NCI-H2081 treated with DMSO at 0.1 percent for 48 hours (cell line): ENCODE data around the gene HERPUD1.
"Not testable (repeated sequence)": the region's sequence is repeated elsewhere in the genome, so short reads cannot be mapped to it uniquely, and the experiment has no call there.

Experiments used
- DNase-seq: peaks from one replicate; lab custom pipeline; 2025; lab: John Stamatoyannopoulos, UW

Gene HERPUD1, protein sequence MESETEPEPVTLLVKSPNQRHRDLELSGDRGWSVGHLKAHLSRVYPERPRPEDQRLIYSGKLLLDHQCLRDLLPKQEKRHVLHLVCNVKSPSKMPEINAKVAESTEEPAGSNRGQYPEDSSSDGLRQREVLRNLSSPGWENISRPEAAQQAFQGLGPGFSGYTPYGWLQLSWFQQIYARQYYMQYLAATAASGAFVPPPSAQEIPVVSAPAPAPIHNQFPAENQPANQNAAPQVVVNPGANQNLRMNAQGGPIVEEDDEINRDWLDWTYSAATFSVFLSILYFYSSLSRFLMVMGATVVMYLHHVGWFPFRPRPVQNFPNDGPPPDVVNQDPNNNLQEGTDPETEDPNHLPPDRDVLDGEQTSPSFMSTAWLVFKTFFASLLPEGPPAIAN

DNA sequence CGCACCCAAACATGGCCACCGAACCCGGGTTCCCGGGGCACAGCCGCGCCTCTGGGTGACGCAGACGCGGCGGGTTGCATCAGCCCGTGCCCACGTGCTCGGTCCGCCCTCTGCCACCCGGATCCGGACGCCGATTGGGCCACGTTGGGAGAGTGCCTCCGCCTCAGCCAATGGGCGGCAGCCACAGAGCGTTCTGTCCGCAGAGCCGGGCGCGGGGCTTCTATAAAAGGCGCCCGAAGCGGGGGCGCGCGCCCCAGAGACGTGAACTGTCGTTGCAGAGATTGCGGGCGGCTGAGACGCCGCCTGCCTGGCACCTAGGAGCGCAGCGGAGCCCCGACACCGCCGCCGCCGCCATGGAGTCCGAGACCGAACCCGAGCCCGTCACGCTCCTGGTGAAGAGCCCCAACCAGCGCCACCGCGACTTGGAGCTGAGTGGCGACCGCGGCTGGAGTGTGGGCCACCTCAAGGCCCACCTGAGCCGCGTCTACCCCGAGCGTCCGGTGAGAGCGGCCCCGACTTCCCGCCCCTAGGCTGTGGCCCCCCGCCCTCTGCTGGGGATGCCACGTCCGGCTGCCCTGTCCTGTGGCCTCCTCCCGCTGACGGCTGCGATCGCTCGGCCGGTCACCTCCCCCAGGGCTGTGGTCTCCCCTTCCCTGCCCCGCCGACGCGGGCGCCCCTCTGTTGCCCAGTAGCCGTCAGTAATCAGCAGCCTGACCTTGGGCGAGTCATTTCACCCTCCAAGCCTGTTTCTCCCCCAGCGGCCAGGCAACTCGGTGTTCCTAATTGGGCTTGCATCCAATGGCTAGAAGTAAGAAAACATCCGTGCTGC is at the start of gene HERPUD1:
HERPUD1 (plus strand) TSS at position 251 of the 829 bp plus-strand sequence; CDS start at position 354, 103 bp downstream.
- peak; percentile 80 for DNase-seq

GRCh38 chr16:56883586-56883985 is 48.4 kb upstream of the HERPUD1 start:
- no peak for DNase-seq

DNA sequence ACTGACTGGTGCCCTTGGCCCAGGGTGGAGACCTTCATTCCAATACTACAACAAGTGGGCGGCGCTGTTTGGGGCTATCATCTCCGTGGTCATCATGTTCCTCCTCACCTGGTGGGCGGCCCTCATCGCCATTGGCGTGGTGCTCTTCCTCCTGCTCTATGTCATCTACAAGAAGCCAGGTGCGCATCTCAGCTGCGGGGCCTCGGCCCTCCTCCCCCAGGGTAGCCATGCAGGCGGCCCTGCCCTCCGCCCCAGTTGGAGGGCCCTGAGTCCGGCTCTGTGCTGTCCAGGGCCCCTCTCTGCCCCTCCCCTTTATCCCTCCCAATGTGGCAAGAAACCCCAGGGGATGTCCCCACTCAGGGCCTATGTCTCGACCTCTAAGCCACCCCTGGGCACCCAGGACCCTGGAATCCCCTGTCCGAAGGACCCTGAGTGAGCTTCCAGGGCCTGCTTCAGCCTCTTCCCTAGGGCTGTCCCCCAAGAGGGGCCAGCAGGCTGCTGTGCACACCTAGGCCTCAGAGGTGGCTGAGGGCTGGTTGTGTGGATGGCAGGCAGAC is 47.8 kb upstream of the HERPUD1 start:
- DNase-seq = no peak

GRCh38 chr16:56884929-56885328 is 47.0 kb upstream of the HERPUD1 start:
- DNase-seq = not testable (repeated sequence)

GRCh38 chr16:56885446-56886162 is 46.3 kb upstream of the HERPUD1 start:
- no peak for DNase-seq

- no peak for DNase-seq
These were observed 45.6 kb upstream of the HERPUD1 start for GRCh38 chr16:56886296-56886695.

GRCh38 chr16:56886826-56887225 is 45.1 kb upstream of the HERPUD1 start:
- DNase-seq = no peak

GRCh38 chr16:56888806-56889205 is 43.1 kb upstream of the HERPUD1 start:
- DNase-seq = no peak

GRCh38 chr16:56889206-56889605 is 42.7 kb upstream of the HERPUD1 start:
- no peak for DNase-seq

GRCh38 chr16:56891685-56892084 is 40.3 kb upstream of the HERPUD1 start:
- DNase-seq = no peak

- no peak for DNase-seq
These were observed 39.2 kb upstream of the HERPUD1 start for GRCh38 chr16:56892705-56893104.

DNA sequence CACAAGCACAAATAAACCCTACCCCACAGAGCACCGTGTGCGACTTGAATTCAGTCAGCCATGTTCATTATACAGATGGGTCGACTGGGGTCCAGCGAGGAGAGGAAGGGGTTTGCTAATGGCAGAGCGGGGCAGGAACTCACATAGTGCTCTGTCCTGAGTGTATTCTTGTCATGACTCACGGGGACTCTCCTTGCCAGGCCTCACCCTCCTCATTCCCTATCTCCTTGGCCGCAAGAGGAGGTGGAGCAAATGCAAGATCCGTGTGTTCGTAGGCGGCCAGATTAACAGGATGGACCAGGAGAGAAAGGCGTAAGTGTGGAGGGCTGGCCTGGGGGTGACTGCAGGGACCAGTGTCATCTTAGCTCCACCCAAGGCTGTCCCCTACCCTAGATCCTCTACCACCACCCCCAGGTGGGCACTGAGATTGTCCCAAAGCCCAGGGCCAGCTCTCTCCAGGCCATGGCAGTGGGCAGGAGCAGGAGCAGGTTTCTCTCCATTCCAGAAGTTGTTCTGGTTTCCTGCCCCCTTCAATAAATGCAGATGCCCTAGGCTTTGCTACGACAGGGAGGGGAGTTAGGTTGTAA is 37.5 kb upstream of the HERPUD1 start:
- DNase-seq = no peak

- no peak for DNase-seq
These were observed 36.1 kb upstream of the HERPUD1 start for GRCh38 chr16:56895813-56896212.

DNA sequence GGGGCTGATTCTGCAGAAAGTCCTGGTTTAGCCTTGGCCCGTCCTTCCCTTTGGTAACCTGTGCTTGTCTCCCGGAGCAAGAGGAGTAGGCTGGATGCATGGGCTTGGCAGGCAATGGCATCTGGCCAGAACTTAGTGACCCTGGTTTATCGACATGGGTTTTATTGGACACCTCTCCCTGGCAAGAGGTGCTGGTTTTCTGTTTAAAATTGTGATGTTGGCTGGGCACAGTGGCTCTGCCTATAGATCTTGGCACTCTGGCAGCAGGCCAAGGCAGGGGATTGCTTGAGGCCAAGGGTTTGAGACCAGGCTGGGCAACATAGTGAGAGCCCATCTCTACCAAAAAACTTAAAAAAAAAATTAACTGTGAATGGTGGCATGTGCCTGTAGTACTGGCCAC is 35.7 kb upstream of the HERPUD1 start:
- no peak for DNase-seq

DNA sequence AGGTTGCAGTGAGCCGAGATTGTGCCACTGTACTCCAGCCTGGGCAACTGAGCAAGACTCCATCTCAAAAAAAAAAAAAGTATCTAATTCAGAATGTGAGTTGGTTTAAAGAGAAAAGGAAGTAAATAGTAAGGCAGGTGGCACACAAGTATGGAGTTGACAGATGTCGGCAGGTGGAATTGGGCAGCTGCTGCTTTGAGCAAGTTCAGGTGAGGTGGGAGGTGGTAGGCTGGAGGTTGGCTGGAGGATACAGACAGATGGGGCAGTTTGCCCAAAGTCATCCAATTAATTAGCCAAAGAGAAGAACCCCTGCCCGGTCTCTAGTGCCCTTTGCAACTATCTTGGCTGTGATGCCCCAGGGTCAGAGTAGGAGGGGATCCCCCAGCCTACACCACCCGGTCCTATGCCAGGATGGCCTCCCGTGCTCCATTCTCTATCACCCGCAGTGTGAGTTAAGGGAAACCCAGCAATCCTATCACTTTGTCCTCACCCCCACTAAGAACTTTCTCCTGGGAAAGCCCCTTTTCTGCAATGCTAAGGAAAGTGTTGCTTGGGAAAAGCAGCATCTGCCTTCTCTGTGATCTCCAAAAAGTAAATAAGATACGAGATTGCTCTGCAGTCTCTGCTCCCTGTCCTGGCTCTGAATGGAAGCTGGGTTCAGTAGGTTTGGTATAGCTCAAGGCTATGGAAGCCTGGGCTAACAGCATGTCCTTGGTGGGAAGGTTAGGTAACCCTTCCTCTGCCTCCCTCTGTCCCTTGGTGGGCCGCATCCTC is 34.7 kb upstream of the HERPUD1 start:
- DNase-seq = no peak

DNA sequence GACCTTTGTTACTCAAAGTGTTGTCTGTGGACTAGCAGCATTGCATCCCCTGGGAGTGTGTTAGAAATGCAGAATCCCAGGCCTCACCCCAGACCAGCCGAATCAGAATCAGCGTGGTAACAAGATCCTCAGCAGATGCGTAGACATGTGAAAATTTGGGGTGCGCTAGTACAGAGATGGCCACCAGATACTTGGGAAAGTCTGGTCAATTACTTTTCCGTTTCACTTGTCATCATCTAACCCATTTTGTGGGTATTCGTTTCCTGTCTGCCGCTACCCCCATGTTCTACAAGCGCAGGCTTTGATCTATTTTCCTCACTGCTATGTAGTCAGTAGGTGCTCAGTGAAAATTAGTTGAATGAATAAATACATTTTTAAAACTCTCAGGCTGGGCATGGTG is 33.1 kb upstream of the HERPUD1 start:
- DNase-seq = no peak

GRCh38 chr16:56903866-56904265 is 28.1 kb upstream of the HERPUD1 start:
- DNase-seq = no peak

- no peak for DNase-seq
These were observed 24.5 kb upstream of the HERPUD1 start for GRCh38 chr16:56907401-56907800.

- DNase-seq = no peak
These were observed 22.4 kb upstream of the HERPUD1 start for GRCh38 chr16:56909527-56909979.

DNA sequence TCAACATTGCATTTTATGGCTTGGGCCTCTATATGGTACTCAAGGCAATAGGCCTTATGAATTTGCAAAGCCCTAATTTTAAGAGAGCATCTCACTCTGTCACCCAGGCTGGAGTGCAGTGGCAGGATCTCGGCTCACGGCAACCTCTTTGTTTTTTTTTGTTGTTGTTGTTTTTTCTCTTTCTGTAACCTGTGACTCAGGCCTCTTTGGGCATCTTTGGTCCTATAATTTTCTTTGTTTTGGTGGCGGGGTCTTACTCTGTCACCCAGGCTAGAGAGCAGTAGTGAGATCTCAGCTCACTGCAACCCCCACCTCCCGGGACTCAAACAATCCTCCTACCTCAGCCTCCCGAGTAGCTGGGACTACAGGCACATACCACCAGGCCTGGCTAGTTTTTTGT is 21.8 kb upstream of the HERPUD1 start:
- no peak for DNase-seq
